GM19240 (cell line): ENCODE data around the gene IRF5.

Experiments used
- DNase-seq: peaks from one replicate; pipeline ENCODE4 v3.0.0; 2011; ENCODE audit warnings: low spot score; ENCODE audit not compliant: insufficient read length

The IRF5 gene

GRCh38 chr7:128919881-128920799, 17.6 kb upstream of the IRF5 start:
- DNase-seq, result no peak

GRCh38 chr7:128920913-128921582, 16.7 kb upstream of the IRF5 start:
- DNase-seq, result no peak

- DNase-seq, result no peak
Observed at GRCh38 chr7:128921866-128922440, 15.8 kb upstream of the IRF5 start.

GRCh38 chr7:128922496-128923410, 15.0 kb upstream of the IRF5 start:
- no peak for DNase-seq

GRCh38 chr7:128923411-128923800, 14.3 kb upstream of the IRF5 start:
- DNase-seq, result no peak

GRCh38 chr7:128924707-128925588, 12.8 kb upstream of the IRF5 start:
- no peak for DNase-seq

GRCh38 chr7:128928159-128928813, 9.4 kb upstream of the IRF5 start:
- no peak for DNase-seq

GRCh38 chr7:128928882-128929788, 8.6 kb upstream of the IRF5 start:
- no peak for DNase-seq

GRCh38 chr7:128931190-128931798, 6.4 kb upstream of the IRF5 start:
- DNase-seq, result no peak

- DNase-seq, result no peak
Observed at GRCh38 chr7:128931965-128932861, 5.5 kb upstream of the IRF5 start.

- DNase-seq, result no peak
Observed at GRCh38 chr7:128932862-128933179, 4.9 kb upstream of the IRF5 start.

- no peak for DNase-seq
Observed at GRCh38 chr7:128933180-128933891, 4.4 kb upstream of the IRF5 start.

- no peak for DNase-seq
Observed at GRCh38 chr7:128934361-128935341, 3.1 kb upstream of the IRF5 start.

- DNase-seq, result no peak
Observed at GRCh38 chr7:128935342-128935730, 2.4 kb upstream of the IRF5 start.

GRCh38 chr7:128936798-128937197, 929 bp upstream of the IRF5 start:
- DNase-seq, result no peak

GRCh38 chr7:128937271-128937646, 468 bp upstream of the IRF5 start:
- no peak for DNase-seq
